ENCODE results near the gene MPRIP.

MPRIP gene

DNA sequence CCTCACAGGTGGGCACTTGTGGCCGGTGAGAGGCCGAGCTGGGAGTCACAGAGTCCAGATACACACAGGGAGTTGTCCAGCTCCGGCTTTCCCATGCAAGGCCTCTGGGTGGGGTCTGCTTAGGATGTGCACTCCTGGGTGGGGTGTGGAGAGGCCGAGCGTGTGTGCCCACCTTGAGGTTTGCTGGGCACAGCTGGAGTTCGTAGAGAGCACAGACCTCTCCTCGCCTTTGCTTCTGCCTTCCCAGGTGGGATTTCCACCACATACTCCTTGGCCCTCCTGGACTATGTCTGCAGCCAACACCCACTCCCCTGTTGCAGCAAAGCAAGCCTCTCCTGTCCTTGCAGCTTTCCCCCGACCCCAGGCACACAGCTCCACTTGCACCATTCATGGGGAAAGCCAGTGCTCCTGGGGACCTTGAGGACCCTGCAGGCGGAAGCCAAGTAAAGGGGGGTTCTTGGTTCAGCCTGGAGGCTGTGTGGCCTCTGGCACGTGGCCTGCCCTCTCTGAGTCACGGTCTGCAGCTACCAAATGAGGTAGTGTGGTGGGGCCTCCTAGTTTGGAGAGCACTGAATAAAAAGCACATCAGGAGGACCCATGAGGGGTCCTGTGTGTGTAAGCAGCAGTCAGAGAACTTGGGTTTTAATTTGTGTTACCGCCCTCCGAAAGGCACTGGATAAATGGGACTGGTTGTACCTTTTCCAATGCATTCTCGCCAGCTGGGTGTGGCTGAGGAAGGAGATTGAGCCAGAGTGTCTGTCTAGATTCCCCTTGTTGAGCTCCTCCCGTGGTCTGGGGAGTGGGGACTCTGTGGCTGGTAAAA lies 31.5 kb downstream of the MPRIP start:
- DNase-seq: no peak

DNA sequence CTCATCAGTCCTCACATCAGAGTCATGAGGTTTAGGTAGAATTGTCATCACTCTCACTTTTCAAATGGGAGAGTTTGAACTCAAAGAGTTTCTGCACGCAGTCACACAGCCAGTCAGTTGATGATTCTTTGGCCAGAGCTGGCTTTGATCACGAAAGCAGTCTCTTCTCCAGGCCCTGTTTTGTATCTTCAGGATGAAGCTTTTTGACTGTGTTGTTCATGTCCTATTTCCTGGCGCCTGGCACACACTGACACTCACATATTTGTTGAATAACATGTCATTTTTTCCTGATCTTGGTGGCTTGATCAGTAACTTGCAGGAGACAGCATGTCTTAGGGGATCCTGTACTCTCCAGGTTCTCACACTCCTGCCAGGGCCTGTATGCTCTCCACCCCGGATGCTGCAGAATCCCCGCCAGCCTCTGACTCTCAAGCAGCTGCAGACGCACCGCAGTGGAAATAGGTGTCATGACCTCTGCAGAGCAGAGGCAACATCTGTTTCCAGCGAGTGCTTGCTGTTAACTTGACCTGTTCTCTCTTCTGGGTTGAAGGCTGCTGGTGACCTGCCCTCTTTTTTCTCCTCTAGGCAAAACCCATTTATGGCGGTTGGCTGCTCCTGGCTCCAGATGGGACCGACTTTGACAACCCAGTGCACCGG lies 33.0 kb downstream of the MPRIP start:
- DNase-seq: no peak

GRCh38 chr17:17076066-17076465 lies 33.8 kb downstream of the MPRIP start:
- no peak for DNase-seq

DNA sequence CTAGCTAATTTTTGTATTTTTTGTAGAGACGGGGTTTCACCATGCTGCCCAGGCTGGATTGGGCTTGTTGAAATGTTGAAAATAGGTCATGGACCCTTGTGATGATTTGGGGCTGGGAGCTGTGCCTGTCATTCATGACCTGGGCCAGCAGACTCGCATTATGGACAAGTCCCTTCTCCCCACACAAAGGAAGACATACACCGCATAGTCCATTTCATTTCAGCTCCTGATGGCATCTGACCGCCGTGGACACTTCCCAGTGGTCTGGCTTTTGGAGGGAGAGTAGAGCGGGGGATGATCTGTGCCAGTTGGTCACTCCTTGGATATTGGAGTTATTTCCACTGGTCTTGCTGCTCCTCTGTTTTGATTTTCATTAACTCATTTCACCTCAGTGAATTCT lies 34.8 kb downstream of the MPRIP start:
- DNase-seq: no peak

GRCh38 chr17:17077861-17078732 lies 35.8 kb downstream of the MPRIP start:
- no peak for DNase-seq

GRCh38 chr17:17078832-17079231 lies 36.6 kb downstream of the MPRIP start:
- no peak for DNase-seq

GRCh38 chr17:17079336-17079735 lies 37.1 kb downstream of the MPRIP start:
- no peak for DNase-seq

- DNase-seq: no peak
Measured at GRCh38 chr17:17079761-17080160, 37.5 kb downstream of the MPRIP start.

DNA sequence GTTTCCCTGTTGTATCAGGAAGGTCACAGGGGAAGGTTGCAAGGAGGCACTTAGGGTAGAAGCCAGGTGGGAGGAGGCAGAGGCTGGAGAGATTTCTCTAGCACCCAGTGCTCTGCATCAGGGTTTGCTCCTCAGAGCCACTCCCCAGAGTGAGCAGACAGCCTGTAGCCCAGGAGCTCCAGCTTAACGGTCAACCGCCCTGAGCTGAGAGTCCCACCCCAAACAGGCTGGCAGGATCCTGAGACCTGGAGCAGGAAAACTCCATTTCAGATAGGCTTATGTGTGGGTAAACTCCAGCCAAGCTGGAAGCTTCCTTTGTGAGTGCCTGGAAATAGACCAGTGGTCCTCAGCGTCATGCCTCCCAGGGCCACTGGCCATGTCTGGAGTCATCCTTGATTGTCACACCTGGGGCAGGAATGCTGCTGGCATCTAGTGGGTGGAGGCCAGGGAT lies 37.9 kb downstream of the MPRIP start:
- no peak for DNase-seq

DNA sequence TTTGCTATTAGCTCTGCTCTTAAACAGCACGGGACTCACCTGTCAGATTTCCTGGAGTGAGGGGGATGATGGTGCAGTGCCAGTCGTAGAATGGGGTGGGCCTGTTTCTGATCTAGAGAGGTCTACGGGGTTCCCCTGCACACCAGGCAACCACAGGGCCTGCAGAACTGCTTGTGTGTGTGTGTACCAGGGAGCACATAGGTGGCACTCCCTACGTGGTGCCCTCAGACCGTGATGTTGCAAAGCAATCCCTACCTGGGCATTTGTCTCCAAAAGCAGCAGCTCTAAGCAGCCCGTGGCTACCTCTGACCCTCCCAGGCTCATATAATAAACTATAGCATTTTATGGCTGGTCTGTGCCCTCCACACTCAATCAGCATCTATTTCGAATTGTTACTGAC lies 38.5 kb downstream of the MPRIP start:
- DNase-seq: no peak

- DNase-seq: no peak
Measured at GRCh38 chr17:17081304-17081940, 39.2 kb downstream of the MPRIP start.

GRCh38 chr17:17082878-17083277 lies 40.6 kb downstream of the MPRIP start:
- no peak for DNase-seq

DNA sequence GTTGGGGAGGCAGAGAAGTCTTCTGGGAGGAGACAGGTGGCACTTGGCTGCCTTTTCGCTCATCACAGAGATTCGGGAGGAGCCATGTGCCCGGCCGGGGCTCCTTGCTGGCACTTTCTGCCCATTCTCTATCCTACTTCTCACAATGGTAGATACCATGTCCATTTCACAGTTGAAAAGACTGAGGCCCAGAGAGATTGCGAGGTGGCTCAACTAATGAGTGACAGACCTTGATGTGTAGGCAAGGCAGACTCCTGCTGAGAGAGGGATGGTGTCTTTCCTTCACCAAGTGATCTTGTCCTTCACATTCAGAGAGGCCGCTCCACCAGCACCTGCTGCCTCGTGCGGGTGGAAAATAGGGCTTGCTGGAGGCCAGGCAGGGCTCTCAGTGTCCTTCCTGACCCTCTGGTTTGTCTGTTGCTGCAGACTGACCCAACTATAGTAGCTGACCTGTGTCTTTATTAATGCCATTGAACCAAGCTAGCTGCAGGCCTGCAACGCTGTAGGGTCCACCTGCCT lies 42.1 kb downstream of the MPRIP start:
- no peak for DNase-seq

DNA sequence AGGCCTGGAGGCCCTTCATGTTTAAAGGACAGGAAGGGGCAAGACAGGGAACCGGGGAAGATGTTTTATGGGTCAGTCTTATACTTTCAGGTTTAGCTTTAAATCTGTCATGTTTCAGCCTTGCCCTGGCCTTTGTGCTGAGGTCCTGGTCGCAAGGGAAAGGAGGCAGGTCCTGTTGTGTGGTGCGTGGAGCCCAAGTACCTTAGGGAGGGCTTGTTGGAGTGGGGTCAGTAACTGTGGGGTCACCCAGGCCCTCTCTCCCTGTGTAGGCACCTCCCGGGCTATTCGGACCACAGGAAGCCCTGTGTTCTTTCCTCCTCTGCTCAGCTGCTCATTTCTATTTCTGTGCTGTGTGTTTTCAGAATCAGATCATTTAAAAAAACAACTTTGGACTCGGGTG lies 42.7 kb downstream of the MPRIP start:
- no peak for DNase-seq

DNA sequence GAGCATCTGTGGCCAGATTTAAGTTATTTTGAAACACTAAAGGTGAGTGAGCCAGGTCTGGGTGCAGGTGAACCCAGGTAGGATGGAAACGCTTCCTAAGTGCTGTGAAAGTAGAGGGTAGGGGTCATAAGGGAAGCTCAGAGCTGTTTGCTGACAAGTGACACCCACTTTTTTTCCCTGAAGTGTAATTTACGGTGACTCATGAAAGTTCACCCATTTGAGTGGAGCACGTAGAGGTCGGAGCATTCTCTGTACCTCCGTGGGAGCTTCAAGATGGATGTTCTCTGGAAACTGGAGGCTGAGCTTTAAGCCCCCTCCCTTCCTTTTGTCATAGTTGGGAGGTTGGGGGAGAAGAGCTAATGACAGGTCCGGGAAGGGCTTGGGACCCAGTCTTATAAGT lies 44.3 kb downstream of the MPRIP start:
- no peak for DNase-seq

DNA sequence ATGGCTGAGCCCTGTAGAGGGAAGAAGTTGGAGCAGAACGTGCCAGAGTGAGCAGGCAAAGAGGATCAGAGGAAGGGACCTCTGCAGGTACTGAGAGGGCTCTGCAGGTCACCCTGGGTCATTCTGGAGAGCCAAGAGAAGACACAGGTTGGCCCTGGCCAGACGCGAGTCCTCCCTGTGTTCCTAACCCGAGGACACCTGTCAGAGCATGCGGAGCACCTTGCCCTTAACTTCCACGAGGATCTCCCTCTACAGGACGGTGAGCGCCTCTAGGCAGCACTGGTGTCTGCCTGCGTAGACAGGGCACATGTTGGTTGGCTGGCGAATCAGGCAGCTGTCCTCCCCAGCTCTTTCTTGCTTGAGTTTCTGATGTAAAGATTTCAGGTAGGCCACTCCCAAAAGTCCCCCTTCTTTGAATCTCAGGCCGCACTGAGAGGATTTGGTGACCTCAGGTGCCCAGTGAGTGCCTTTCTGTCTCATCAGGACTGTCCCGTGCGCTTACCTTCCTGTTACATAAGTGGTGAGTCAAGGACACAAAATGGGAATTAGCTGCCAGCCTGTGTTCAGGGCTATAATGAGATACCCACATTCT lies 45.3 kb downstream of the MPRIP start:
- DNase-seq: no peak

- no peak for DNase-seq
Measured at GRCh38 chr17:17088086-17088485, 45.8 kb downstream of the MPRIP start.

- no peak for DNase-seq
Measured at GRCh38 chr17:17088541-17089525, 46.6 kb downstream of the MPRIP start.

- DNase-seq: no peak
Measured at GRCh38 chr17:17089796-17090641, 47.8 kb downstream of the MPRIP start.

DNA sequence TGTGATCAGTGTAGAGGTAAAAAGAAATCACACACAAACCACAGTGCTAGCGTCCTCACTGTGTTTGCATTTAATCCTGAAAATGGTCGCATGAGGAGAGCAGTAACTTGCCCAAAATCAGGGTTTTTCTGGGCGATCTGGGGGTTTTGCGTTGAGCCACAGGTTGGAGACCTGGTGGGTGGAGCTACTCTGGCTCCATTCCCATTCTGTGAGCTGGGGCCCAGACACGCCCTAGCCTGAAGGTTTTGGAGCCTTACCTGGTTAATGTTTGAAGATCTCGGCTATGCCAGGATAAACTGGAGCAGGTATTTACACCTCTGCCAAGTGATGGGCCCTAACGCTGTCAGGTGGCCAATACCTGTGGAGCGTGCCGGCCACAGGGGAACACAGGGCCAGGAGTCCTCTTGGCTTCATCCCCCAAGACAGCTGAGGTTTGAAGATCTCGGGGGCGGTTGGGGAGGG lies 48.4 kb downstream of the MPRIP start:
- no peak for DNase-seq

All from NCI-H1105 (cell line).